Measurements from ENCODE around the gene SMAD6.

SMAD6 gene

DNA sequence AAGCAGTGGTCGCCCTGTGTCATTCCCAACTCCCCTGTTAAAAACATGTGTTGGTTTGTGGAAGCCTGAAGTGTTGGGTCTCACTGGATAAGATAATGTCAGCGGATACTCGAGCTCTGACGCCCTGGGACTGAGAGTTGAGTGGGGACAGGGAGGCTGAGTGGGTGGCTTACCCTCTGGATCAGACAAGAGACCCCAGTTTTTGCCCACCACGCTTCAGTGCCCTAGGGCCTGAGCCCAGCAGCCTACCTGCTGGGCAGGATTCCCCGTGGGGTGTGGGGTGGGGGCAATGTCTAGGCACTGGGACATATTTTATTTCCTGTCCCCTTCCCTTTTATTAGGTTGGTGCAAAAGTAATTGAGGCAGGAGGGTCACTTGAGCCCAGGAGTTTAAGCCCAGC is 75.0 kb downstream of the SMAD6 start:
- DNase-seq (ENCODE audit: low spot score): no peak

DNA sequence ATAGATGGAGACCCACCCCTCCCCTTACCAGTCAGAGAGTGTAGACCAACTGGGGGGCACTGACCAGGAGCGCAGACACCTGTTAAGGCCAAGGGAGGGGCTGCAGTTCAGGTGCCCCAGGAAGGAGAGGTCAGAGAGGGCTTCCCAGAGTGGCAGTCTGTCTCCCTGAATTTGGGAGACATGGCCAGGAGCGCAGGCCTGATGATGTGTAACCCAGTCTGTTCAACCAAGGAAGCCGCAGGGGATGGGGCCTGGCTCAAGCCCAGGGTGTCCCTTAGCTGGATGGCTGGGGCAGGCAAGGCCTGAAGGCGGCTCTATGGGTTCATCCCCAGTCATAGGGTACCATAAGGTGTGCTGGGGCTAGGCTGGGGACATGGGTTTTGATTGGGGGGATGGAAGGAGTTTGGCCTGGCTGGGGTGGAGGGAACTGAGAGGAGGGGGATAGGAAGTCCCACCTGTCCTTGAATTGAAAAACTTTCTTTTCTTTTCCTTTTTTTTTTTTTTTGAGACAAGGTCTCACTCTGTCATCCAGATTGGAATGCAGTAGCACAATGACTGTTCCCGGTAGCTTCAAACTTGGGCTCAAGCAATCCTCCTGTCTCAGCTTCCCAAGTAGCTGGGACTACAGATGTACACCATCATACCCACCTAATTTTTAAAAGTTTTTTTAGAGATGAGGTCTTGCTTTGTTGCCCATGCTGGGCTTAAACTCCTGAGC is 75.7 kb downstream of the SMAD6 start:
- no peak for DNase-seq (ENCODE audit: low spot score)

DNA sequence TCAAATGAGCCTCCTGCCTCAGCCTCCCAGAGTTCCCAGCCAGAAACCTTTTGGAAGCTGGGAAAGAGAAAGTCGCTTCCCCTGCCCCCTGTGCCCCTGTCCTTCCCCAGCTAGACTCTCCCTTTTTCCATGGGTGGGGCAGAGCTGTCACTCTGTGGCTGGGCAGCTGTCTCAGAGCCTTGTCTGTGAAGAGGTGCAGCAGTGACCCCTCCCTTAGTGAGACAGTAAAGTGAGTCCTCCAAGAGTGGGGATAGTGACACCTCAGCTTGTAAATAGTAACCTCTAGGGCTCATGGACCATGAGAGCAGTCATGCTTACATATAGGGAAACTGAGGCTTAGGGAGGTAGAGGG is 76.3 kb downstream of the SMAD6 start:
- DNase-seq (ENCODE audit: low spot score): no peak

DNA sequence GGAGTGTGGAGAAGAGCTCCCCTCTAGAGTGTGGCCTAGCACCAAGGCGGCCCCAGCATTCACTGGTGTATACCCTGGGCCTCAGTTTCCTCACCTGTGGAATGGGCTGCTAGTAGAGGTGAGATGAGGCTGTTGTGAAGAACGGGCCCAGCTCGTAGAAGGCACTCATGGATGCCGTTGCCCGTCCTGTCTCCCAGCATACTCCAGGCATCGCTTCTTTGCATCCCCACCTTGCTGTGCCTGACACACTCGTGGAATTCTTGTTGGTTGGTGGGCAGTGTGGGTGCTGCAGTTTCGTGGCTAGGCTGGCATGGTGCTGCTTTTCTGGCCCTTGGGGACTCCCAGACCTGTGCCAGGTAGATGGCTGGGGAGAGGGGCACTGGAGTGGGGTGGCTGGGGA is 76.7 kb downstream of the SMAD6 start:
- no peak for DNase-seq (ENCODE audit: low spot score)

DNA sequence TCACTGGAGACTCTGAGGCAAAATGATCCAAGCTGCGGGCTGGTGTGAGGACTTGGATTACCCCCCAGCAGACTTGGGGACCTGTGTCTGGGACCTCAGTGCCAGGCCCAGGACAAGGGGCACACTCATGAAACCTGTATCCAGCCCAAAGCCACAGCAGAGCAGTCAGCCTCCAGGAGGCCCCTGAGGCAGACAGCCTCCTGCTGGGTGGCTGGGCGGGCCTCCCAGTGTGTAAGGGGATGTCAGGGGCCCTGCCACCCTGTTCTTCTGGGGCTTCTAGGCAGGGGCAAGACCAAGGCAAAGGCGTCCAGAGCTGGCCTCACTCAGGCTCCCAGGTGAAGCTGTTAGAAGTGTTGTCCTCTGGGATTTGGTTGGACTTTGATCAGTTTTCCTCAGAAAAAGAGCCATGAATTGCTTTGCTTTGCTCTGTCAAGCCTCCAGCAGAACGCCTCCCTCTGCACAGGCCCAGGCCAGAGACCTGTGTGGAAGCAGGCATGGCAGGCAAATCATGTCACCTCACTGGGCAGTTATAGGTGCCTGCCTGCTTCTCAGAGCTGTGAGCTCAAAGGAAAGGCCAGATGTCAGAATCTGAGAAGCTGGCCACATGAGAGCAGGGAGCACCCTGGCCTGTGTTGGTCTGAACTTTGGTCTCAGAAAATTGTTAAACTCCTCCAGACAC is 77.4 kb downstream of the SMAD6 start:
- DNase-seq (ENCODE audit: low spot score): no peak

DNA sequence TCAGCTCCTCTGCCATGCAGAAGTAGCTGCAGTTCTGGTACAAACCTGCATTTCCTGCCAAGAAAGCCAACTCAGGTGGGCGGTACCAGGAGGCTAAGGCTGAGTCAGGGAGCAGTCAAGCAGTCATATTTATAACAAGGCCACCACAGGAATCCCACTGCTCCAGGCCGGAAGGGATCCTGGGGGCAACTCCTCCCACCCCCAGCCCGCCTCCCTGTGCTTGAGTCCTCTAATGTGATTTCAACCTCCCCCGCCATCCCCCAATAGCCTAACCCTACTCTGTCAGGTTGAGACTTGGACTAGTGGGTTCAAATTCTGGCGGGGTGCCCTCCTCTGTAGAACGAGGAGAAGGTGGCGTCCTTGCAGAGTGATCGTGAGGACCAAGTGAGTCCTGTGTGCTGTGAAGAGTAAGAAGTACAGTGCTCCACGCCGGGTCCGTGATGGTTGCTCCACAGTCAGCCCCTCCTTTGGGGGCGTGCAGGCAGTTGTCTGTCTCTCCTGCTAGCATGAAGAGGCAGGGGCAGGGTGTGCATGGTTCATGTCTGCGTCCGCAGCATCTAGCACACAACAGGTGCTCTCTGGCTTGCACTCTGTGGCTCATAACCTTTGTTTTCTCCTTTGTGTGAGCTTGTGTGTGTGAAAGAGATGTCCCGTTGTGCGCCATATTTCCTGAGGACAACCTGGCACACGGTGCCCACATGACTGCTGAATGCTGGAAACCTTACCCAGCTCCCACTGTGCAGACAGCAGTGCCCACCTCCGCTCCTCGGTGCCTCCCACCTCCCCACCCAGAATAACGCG is 78.3 kb downstream of the SMAD6 start:
- no peak for DNase-seq (ENCODE audit: low spot score)

DNA sequence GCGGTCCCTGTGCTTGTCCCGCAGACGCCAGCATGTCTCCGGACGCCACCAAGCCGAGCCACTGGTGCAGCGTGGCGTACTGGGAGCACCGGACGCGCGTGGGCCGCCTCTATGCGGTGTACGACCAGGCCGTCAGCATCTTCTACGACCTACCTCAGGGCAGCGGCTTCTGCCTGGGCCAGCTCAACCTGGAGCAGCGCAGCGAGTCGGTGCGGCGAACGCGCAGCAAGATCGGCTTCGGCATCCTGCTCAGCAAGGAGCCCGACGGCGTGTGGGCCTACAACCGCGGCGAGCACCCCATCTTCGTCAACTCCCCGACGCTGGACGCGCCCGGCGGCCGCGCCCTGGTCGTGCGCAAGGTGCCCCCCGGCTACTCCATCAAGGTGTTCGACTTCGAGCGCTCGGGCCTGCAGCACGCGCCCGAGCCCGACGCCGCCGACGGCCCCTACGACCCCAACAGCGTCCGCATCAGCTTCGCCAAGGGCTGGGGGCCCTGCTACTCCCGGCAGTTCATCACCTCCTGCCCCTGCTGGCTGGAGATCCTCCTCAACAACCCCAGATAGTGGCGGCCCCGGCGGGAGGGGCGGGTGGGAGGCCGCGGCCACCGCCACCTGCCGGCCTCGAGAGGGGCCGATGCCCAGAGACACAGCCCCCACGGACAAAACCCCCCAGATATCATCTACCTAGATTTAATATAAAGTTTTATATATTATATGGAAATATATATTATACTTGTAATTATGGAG is 79.1 kb downstream of the SMAD6 start:
- no peak for DNase-seq (ENCODE audit: low spot score)

DNA sequence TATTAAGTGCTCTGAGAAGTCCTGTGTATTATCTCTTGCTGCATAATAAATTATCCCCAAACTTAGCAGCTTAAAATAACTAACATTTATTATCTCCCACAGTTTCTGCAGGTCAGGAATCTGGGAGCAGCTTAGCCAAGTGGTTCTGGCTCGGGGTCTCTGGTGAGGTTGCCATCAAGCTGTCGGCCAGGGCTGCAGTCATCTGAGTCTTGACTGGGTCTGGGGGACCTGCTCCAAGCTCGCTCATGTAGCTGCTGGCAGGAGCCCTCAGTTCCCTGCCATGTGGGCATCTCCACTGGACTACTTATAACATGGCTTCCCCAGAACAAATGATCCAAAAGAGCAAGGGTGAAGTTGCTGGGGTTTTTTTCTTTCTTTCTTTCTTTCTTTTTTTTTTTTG is 80.7 kb downstream of the SMAD6 start:
- no peak for DNase-seq (ENCODE audit: low spot score)

DNA sequence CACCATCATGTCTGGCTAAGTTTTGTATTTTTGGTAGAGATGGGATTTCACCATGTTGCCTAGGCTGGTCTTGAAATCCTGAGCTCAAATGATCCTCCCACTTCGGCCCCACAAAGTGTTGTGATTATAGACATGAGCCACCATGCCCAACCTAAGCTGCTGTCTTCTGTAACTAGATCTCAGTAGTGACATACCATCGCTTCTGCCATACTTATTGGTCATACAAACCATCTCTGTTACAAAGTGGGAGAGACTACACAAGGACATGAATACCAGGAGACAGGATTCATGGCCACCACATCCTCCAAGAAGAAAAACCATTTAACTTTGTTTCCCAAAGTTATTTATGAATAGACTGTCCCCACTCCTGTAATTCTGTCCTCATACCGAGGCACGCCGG is 81.3 kb downstream of the SMAD6 start:
- no peak for DNase-seq (ENCODE audit: low spot score)

DNA sequence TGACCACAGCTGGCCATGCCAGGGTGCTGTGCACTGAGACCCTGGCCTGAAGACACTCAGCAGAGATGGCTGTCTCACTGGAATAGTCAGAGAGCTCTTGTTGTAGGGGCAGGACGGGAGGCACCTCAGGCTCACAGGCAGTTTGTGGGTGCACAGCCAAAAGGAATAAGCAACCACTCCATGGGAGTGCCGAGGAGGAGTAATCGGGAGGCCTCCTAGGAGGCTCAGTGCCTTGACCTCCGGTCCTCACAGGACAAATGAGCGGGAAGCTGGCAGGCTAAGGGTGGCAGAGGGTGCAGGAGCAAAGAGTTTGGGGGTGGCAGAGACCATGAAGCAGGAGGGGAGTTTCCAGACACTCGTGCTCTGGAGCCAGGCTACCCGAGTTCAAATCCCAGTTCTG is 81.7 kb downstream of the SMAD6 start:
- DNase-seq (ENCODE audit: low spot score): no peak

DNA sequence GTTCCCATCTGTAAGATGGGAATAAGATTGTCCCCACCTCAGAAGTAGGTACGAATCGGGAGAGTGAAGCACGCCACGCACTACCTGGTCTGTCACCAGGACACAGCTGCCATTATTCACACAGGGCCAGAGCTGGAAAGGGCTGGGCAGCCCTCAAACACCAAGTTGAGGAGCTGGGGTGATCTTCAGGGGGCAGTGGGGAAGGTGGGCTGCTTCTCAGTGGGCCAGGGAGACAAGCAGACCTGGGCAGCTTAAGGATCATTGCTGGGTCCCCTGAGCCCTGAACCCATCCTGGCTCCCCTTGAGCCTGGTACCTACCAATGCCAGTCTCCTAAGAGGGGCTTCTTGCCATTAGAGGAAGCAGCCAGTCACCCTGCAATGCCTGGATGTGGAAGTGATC is 82.1 kb downstream of the SMAD6 start:
- DNase-seq (ENCODE audit: low spot score): no peak

DNA sequence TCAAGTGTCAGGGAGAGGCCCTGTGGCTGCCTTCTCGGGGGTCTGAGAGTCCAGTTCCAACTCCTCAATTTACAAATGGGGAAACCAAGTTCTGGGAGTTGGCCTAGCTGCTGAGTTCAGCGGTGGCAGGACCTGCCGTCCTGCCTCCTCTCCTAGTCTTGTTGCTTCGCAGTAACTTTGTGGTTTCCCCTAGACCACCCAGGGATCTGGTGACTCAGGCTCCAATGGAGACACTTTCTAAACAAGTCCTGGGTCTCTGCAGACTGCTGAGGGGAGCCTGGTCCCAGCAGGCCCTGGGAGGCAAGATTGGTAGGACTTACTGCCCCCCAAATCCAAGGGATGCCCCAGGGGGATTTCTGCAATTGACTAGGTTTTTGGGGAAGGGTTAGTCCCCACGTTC is 83.6 kb downstream of the SMAD6 start:
- no peak for DNase-seq (ENCODE audit: low spot score)

DNA sequence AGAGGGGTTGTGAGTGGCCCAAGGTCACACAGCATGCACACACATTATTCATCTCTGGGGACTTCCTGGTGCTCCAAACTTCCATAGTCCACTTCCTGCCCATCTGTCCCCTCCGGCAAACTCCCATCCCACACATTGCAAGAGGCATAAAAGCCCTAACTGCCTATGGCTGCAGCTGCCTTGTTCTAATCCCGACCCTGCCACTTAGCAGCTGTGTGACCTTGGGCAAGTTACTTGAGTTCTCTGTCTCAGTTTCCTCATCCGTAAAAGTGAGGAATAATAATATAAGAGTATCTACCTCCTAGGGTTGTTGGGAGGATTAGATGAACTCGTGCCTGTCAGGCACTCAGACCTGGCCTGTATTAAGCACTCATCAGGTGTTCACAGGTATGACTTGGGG is 84.2 kb downstream of the SMAD6 start:
- no peak for DNase-seq (ENCODE audit: low spot score)

DNA sequence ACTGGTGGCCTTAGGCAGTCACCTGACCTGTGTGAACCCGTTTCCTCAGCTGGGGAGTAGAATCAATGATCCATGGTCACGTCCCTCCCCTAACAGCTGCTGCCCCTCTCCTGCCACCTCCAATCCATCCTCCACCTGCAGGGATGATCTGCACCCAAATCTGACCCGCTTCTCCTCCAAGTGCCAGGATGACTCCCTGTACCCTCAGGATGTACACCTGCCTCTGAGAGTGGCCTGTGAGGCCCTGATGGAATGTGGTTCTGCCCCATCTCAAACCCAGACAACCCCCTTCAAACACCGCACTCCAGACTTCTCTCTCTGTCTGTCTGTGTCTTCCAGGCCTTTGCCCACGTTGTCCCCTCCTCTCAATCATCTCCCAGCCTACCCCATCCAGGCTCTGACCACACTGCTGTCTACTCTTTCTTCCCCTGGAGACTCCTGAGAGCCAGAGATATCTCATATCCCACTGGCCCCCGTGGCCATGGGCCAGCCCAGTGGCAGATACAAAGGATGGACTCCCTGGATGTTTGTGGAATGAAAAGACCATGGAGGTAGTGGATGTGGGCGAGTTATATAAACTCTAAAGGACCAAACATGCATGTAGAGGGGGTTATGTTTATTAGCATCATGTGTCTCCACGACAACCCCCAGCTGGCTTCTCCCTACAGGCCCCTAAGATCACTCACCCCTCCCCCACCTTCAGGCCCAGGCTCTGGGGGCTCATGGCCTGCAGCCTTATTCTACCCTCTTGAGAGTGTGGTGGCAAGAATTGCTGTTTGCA is 84.9 kb downstream of the SMAD6 start:
- no peak for DNase-seq (ENCODE audit: low spot score)

DNA sequence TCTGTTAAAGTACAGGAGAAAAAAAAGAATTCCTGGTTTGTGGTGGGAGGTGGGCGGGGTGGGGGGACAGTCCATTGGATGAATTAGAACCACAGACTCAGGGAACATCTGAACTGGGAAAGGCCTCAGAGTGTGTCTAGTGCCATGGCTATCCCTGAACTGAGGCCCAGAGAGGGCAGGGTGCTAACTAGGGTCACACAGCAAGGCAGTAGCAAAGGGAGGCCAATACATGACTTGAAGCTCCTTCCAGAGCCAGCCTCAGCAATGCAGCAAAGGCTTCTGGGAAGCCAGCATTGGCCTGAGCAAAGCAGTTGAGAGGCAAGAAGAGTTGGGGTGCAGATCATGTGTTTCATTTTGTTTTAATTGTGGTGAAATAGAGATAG is 85.4 kb downstream of the SMAD6 start:
- no peak for DNase-seq (ENCODE audit: low spot score)

DNA sequence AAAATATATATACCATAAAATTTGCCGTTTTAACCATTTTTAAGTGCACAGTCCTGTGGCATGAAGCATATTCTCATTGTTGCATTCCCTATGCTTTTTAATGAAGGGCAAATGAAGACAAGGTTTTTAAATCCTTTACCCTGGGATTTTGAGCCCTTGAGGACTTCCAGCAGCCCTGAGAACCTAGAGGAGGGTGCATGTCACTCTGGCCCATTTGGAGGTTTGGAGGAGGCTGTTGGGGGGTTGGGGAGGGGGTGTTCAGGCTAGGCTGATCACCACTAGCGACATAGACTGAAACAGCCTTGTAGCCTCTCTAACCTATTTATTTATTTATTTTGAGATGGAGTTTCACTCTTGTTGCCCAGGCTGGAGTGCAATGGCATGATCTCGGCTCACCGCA is 86.0 kb downstream of the SMAD6 start:
- no peak for DNase-seq (ENCODE audit: low spot score)

DNA sequence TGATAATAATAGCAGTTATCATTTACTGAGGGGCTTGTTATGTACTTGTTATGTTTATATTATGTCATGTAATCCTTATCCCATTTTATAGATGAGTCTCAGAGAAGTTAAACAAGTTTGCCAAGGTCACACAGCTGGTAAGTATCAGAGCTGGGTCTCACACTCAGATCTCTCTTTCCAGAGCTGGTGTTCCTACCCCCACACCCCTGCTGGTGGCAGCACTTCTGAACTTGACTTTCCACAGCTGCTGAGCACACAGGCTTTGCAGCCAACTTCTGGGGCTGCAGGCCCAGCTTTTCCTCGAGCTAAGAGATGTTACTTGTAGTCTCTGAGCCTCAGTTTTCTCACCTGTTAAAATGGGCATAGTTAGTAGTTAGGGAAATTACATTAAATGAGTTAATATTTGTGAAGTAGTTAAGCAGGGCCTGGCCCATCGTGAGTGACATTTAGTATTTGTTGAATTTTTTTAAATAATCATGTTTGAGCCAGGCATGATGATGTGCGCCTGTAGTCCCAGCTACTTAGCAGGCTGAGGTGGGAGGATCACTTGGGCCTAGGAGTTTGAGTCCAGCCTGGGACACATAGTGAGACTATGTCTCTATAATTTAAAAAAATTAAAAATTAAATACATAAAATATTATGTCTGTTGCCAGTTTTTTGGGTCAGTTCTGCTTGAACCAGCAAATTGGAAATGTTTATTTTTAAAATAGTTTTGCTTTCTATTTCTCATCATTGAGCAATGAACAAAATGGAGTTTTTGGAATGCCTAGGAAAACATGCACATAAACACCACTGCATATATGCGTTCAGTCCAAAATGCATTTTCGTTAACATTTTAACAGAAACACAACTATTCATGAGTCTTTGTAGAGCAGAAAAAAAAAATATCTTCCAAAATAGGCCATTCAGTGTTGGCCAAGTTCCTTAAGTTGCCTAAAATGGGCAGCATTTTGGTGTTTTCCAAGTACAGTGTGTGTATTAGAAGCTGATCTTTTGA is 87.3 kb downstream of the SMAD6 start:
- no peak for DNase-seq (ENCODE audit: low spot score)

DNA sequence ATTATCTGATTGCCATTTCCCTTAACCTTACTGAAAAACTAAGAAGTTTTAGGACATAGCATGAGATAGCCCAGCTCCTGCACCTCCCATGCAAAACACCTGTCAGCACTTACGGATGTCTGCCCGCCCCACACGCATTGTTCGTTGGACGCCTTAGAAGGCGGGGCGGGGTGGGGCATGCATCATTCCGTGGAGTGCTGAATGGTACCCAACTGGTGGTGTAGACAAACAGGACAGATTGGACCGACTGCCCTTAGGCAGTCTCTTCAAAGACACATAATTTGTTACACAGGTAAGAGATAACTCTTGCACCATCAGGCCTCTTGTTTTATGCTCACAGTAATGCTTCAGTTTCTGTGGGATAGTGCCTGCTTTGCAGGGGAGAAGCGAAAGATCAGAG is 93.8 kb downstream of the SMAD6 start:
- no peak for DNase-seq (ENCODE audit: low spot score)

DNA sequence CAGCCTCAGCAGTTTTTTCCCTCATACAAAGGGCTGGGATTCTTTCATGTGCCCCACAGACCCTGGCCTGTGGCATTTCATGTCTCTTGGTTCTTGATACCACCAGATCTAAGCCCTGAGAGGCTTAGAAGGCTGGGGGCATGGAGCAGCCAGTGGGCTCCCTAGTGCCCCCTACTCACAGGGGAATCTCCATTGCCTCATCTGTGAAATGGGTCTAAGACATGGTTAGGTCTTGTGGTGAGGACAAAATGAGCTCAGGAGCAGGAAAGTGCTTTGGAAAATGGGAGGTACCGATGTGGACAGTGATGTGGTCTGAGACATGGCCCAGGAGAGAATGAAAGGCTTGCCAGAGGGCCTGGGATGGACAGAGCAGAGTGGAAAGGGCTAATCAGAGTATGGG is 94.3 kb downstream of the SMAD6 start:
- no peak for DNase-seq (ENCODE audit: low spot score)

DNA sequence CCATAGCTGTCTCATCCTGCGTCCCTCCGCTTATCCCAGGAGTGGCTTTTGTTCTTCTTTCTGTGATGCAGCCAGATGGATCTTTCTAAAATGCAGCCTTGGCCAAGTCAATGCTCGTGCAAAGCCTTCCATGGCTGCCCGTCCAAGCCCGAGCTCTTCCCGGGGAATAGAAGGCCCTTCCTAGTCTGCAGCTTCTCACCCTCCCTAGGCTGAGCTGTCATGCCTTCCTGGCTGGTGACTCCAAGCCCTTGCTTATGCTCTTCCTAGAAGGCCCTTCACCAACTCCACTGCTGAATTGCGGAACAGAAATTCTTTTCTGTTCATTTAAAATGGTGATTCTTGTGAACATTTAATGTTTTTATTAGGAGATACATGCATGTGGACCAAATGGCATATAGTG is 95.9 kb downstream of the SMAD6 start:
- no peak for DNase-seq (ENCODE audit: low spot score)
